Vagina (tissue), 2 donors: ENCODE measurements around the gene EMC8.

Experiments used
- POLR2A ChIP-seq, 2 donors: fragments of 450-650 bp; IDR thresholded peaks; one replicate each; pipeline ENCODE4 v1.6.1; 2017; ENCODE audit warnings: antibody characterized with exemption in 2 of 2, mild to moderate bottlenecking in 2 of 2, moderate library complexity in 2 of 2
- POLR2AphosphoS5 ChIP-seq, 2 donors: sonication (generic); formaldehyde crosslinking; IDR thresholded peaks; one replicate each; pipeline ENCODE4 v1.9.0; 2017; ENCODE audit warnings: antibody characterized with exemption in 2 of 2, mild to moderate bottlenecking in 2 of 2, low read depth in 1 of 2; ENCODE audit not compliant: insufficient read depth in 1 of 2
- TF ChIP-seq, protein P1 (sequence below), 3 experiments: fragments of 450-650 bp in 2 of 3; fragments of 200-600 bp in 1 of 3; sonication (generic) in 1 of 3; IDR thresholded peaks; one replicate each; pipeline ENCODE4 v1.5.1; 2017 to 2019; ENCODE audit warnings: antibody characterized with exemption in 3 of 3, mild to moderate bottlenecking in 2 of 3, moderate library complexity in 2 of 3

GRCh38 chr16:85733839-85734170 lies 65.5 kb downstream of the EMC8 start:
- TF ChIP-seq, protein P1, sequence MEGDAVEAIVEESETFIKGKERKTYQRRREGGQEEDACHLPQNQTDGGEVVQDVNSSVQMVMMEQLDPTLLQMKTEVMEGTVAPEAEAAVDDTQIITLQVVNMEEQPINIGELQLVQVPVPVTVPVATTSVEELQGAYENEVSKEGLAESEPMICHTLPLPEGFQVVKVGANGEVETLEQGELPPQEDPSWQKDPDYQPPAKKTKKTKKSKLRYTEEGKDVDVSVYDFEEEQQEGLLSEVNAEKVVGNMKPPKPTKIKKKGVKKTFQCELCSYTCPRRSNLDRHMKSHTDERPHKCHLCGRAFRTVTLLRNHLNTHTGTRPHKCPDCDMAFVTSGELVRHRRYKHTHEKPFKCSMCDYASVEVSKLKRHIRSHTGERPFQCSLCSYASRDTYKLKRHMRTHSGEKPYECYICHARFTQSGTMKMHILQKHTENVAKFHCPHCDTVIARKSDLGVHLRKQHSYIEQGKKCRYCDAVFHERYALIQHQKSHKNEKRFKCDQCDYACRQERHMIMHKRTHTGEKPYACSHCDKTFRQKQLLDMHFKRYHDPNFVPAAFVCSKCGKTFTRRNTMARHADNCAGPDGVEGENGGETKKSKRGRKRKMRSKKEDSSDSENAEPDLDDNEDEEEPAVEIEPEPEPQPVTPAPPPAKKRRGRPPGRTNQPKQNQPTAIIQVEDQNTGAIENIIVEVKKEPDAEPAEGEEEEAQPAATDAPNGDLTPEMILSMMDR (IDR thresholded peaks at IDR 0.05): no peak
- TF ChIP-seq POLR2AphosphoS5 (IDR thresholded peaks at IDR 0.05; ENCODE audit: insufficient read depth in 1 of 2, low read depth in 1 of 2) (no peak), POLR2A (IDR thresholded peaks at IDR 0.05) (no peak)
